Measurements from ENCODE around the gene RNF144B.

RNF144B gene

DNA sequence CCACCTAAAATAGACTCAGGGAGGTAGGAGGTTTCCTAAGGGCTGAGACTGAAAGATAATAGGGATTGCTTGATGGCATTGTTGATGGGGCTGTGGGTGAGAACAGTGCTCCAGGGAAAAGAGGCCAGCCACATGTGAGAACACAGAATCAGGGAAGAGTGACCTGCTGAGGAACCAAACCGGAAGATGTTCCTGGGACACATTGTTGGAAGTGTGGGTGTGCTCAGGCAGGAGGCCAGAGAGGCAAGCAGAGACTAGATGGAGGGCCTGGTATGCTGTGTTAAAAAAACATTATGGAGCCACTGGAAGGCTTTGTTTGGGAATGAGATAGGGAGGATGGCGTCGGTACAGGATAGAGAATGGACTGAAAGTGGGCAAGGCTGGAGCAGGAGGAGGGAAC lies 23.3 kb downstream of the RNF144B start:
- no peak for DNase-seq

DNA sequence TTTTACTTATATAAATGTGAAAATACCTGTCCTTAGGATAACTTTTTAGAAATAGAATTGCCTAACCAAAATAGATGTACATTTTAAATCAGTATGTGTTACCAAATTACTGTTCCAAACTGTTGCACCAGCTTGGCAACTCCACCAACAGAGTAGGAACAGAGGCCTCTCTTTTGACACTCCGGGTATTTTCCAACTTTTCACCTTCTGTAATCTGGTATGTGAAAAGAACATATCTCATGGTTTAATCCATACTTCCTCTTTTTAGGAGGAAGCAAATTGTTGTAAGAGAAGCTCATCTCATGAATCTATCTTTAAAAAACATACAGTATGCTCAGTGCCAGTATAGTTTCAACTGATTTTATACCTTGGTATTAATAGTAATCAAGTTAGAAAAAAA lies 24.9 kb downstream of the RNF144B start:
- no peak for DNase-seq

DNA sequence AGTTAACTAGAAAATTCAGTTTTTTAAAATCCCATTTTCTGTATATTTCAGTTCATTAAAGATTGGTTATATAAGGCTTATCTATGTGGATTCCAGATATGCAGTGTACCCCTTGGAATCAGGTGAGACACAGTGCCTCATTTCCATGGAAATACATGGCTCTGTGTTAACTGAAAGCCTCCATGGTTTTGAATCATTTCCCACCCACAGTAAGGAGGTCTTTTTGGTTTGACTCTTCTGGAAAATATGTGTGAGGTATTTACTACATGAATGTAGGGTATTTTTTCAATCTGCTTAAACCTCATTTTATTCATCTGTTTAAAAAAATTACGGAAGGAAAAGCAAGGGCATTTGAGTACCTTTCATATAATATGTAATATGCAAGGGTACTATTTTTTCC lies 25.5 kb downstream of the RNF144B start:
- no peak for DNase-seq

GRCh38 chr6:18413381-18413780 lies 26.2 kb downstream of the RNF144B start:
- no peak for DNase-seq

GRCh38 chr6:18414116-18414515 lies 27.0 kb downstream of the RNF144B start:
- no peak for DNase-seq

- no peak for DNase-seq
These were observed 28.1 kb downstream of the RNF144B start for GRCh38 chr6:18415207-18415606.

DNA sequence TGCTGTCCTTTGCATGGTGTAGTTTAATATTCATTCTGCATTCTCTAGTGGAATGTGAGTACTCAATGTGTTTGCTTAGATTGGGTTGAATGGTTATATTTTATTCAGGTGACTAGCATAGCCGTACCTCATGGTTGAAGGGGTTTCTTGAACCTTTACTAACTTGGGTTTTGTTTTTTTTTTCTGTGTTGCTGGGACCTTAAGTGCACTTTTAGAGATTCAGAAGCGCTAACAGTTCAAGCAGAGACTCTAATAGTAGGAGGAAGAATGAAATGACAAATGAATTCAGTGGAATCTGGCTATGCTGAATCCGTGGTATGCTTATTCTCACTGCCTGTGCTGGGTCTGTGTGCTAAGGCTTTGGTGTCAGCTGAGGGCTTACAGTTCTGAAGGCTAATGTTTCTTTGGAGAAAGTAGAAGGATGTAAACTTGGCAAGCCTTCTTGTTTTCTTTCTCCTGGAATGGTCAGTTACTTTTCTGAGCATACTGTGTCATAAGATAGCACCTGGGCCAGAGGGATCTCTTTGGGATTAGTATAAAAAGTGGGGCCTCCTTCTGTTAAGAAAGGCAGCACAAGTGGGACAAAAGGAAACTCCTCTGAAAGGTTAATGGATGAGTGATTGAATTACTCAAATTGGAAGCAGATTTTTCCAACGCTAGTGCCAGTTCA lies 28.7 kb downstream of the RNF144B start:
- no peak for DNase-seq

DNA sequence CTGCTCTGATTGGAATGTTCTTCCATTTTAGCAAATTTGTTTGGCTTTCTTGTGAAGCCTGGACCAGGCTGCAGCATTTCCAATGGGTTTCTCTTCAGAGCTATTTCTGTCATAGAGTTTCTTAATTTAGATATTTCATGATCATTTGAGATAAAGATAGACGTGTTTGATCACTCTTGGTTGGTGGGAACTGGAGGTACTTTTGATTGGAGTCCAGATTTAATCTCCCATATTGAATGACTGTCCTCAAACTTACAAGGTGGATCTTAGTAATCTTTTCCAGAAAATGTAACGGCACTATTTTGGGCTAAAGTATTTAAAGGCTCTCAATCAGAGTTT lies 29.2 kb downstream of the RNF144B start:
- DNase-seq: no peak

GRCh38 chr6:18420328-18420727 lies 33.2 kb downstream of the RNF144B start:
- DNase-seq: no peak

GRCh38 chr6:18422136-18422535 lies 35.0 kb downstream of the RNF144B start:
- DNase-seq: no peak

- no peak for DNase-seq
These were observed 36.3 kb downstream of the RNF144B start for GRCh38 chr6:18423426-18423825.

GRCh38 chr6:18424201-18424600 lies 37.1 kb downstream of the RNF144B start:
- no peak for DNase-seq

DNA sequence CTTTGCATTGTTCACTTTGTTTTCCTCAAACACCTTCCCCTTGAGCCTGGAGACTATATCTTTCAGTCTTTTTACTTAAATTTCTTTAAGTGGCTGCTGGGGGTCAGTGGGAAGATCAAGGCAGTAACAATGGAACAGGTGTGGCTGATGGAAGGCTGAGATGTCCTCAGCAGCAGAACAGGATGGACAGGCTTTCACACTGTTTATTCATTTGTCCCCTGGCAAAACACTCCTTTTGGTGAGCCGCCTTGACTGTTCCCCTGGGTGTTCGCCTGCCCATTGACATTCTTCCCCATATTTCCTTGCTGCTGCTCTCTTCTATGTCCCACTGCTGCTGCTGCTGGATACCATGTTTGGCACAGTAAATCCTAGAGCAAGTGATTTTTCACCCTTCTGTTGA lies 38.1 kb downstream of the RNF144B start:
- DNase-seq: no peak

- no peak for DNase-seq
These were observed 40.1 kb downstream of the RNF144B start for GRCh38 chr6:18427296-18427695.

DNA sequence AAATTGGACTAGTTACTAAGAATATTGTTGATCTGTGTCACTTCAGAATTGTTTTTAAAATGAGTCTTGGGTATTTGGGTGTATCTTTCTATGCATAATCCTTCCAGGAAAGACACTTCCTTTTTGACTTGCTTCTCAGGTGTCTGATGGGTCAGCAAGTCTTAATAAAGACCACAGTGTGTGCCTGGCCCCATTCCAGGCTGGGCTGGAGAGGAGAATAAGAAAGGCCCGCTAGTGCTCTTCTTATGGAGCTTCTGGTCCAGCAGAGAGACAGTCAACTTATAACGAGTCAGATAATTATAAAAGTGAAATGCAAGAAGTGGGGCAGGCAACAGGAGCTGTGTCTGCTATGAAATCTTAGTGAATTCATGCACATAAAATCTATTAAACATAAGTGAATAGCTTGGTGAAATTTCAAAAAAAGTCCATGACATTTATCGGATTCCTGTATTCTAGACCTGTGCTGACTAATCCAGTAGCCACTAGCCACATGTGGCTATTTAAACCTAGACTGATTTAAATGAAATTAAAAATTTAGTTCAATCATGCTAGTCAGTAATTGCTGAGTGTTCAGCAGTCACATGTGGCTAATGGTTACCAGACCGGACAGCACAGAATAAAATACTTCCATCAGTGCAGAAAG lies 42.6 kb downstream of the RNF144B start:
- no peak for DNase-seq

- DNase-seq: no peak
These were observed 44.4 kb downstream of the RNF144B start for GRCh38 chr6:18431581-18431980.

DNA sequence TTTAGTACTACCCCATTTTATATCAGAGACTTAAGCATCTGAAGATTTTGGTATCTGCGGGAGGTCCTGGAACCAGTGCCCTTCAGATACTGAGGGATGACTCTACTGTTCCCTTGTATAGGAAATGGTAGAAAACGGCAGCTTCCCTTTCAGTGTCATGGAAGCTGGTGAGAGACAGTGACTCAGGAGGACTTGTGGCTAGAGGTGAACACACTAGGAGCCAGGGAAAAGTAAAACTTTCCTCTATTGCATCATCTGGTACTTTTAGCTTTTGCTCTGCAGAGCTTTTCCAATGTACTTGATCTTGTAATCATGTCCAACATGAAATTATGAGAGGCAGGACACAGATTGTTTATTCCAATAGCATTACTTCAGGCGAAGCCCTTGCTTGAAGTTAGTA lies 45.0 kb downstream of the RNF144B start:
- DNase-seq: no peak

GRCh38 chr6:18432619-18433018 lies 45.5 kb downstream of the RNF144B start:
- DNase-seq: no peak

- no peak for DNase-seq
These were observed 45.9 kb downstream of the RNF144B start for GRCh38 chr6:18433059-18433458.

DNA sequence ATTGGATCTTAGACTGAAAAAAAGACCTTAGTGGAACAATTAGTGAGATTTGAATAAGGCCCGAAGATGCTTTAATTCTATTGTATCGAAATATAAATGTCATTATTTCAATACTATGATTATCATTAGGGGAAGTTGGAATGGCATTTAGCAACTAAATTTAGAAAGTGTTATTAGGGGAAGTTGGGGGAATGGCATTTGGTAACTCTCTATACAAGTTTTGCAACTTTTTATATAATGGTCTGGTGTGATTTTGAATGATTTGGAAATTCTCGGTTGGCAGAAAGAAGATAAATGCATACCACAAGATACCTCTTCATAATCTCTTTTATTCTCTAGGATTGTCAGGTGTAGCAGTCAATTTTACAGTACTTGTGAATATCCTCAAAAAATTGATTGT lies 49.2 kb downstream of the RNF144B start:
- DNase-seq: no peak

DNA sequence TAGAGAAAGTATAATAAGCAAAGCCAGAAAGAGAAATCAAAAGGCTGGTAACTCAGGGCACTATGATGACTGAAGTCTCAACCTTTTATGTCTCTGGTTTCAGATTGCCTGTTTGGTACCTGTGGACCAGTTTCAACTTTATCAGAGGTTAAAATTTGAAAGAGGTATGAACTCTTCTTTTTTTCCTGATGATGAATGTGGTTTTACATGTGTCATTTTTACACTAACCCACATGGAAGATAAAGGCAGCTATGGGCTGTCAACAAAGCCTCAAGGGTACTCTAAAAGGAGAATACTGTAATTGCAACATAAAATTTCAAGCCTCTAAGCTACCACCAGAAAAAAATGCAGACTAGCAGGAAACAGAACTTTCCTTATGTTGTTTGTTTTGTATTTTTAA lies 52.4 kb downstream of the RNF144B start:
- no peak for DNase-seq

- DNase-seq: no peak
These were observed 54.3 kb downstream of the RNF144B start for GRCh38 chr6:18441251-18441979.

DNA sequence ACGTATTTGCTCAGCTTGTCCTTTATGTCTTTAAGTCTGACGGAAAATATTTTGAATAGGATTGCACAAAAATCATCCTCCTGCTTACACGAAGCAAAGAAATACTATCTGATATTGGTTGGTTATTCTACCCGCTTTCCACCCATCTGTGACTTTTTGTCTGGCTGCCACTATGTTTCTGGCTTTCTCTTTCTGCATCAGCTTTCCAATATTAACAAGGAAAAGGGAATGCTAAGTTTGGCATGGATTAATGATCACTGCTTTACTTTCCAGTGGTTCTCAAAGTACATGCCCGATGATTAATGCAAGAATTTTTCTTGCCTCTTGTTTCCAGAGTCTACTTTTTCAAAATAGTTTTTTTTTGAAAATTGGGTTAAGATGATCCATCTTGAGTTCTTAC lies 57.0 kb downstream of the RNF144B start:
- DNase-seq: no peak

- DNase-seq: no peak
These were observed 58.1 kb downstream of the RNF144B start for GRCh38 chr6:18445228-18445627.

DNA sequence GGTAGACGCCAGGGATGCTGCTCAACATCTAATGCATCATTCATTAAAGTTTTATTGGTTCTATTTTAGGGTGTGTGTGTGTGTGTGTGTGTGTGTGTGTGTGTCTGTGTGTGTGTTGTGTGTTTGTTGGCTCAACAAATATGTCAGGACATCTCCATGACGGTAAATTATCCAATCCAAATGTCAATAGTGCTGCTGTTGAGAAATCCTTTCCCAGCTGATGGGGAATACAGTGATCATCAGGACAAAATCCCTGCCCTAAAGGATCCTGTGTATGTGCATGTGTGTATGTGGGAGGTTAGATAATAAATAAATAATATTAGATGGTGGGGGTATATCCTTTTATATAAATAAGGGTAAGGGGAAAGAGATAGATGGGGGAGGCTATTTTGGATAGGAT lies 59.6 kb downstream of the RNF144B start:
- DNase-seq: no peak
